ENCODE data around the gene YY1. TPM values are rescaled to one million over a fixed set of nuclear protein-coding genes. Genes with fewer than 3 reads are reported as not detected.
A peak's percentile ranks its signal among the peaks of the same experiment; 100 is the strongest.
"Not testable (repeated sequence)": the region's sequence is repeated elsewhere in the genome, so short reads cannot be mapped to it uniquely, and the experiment has no call there.

YY1 gene
- total RNA-seq, 1 donor from 2014 or later, result 39.7 TPM

- Histone ChIP-seq H3K4me1 (ENCODE audit: control insufficient read depth in 3 of 3, insufficient read depth in 3 of 3, low read length in 3 of 3) (peaks cover 20 to 53% (median 42%) of the 10 kb centered on the region in 3 donors), H3K4me3 (ENCODE audit: low read length in 3 of 3) (no peak overlapping the region), H3K27ac (ENCODE audit: low read depth, low read length) (no peak overlapping the region), H3K36me3 (ENCODE audit: control insufficient read depth in 3 of 3, insufficient read depth in 3 of 3, low read length in 3 of 3) (peaks cover 0 to 2% (median 0%) of the 10 kb centered on the region in 3 donors), H3K9ac (ENCODE audit: low read depth in 1 of 3, low read length in 3 of 3) (no peak overlapping the region), H3K9me3 (ENCODE audit: control insufficient read depth in 3 of 3, low read length in 3 of 3) (no peaks in the 10 kb centered on the region), H3K27me3 (ENCODE audit: control insufficient read depth in 3 of 3, insufficient read depth in 3 of 3, low read length in 3 of 3) (no peaks in the 10 kb centered on the region)
Measured at GRCh38 chr14:100282766-100283419, 43.9 kb downstream of the YY1 start.

GRCh38 chr14:100283436-100283835 is 44.5 kb downstream of the YY1 start:
- not testable (repeated sequence) for H3K27ac ChIP-seq (ENCODE audit: low read depth, low read length)
- peaks cover 20 to 54% (median 43%) of the 10 kb centered on the region in 3 donors for H3K4me1 ChIP-seq (ENCODE audit: control insufficient read depth in 3 of 3, insufficient read depth in 3 of 3, low read length in 3 of 3)

GRCh38 chr14:100283984-100284881 is 45.3 kb downstream of the YY1 start:
- Histone ChIP-seq H3K36me3 (ENCODE audit: control insufficient read depth in 3 of 3, insufficient read depth in 3 of 3, low read length in 3 of 3) (peaks cover 0 to 2% (median 0%) of the 10 kb centered on the region in 3 donors), H3K4me3 (ENCODE audit: low read length in 3 of 3) (no peak overlapping the region), H3K4me1 (ENCODE audit: control insufficient read depth in 3 of 3, insufficient read depth in 3 of 3, low read length in 3 of 3) (peaks cover 25 to 53% (median 42%) of the 10 kb centered on the region in 3 donors), H3K9ac (ENCODE audit: low read depth in 1 of 3, low read length in 3 of 3) (peak overlapping the region; percentile 20 to 92 (median 86)), H3K27me3 (ENCODE audit: control insufficient read depth in 3 of 3, insufficient read depth in 3 of 3, low read length in 3 of 3) (no peaks in the 10 kb centered on the region), H3K9me3 (ENCODE audit: control insufficient read depth in 3 of 3, low read length in 3 of 3) (no peaks in the 10 kb centered on the region), H3K27ac (ENCODE audit: low read depth, low read length) (peak overlapping the region; percentile 84)

More at GRCh38 chr14:100283436-100283835, 44.5 kb downstream of the YY1 start:
- not testable (repeated sequence) for H3K27me3 ChIP-seq (ENCODE audit: control insufficient read depth in 3 of 3, insufficient read depth in 3 of 3, low read length in 3 of 3); H3K9ac ChIP-seq (ENCODE audit: low read depth in 1 of 3, low read length in 3 of 3); H3K36me3 ChIP-seq (ENCODE audit: control insufficient read depth in 3 of 3, insufficient read depth in 3 of 3, low read length in 3 of 3); H3K4me3 ChIP-seq (ENCODE audit: low read length in 3 of 3); H3K9me3 ChIP-seq (ENCODE audit: control insufficient read depth in 3 of 3, low read length in 3 of 3)

GRCh38 chr14:100285021-100285912 is 46.3 kb downstream of the YY1 start:
- Histone ChIP-seq H3K9me3 (ENCODE audit: control insufficient read depth in 3 of 3, low read length in 3 of 3) (no peaks in the 10 kb centered on the region), H3K4me1 (ENCODE audit: control insufficient read depth in 3 of 3, insufficient read depth in 3 of 3, low read length in 3 of 3) (peaks cover 30 to 52% (median 39%) of the 10 kb centered on the region in 3 donors), H3K27me3 (ENCODE audit: control insufficient read depth in 3 of 3, insufficient read depth in 3 of 3, low read length in 3 of 3) (no peaks in the 10 kb centered on the region), H3K9ac (ENCODE audit: low read depth in 1 of 3, low read length in 3 of 3) (peak overlapping the region; percentile 72 to 92 (median 86)), H3K27ac (ENCODE audit: low read depth, low read length) (peak overlapping the region; percentile 84), H3K4me3 (ENCODE audit: low read length in 3 of 3) (peak overlapping the region; percentile 62 to 81 (median 78)), H3K36me3 (ENCODE audit: control insufficient read depth in 3 of 3, insufficient read depth in 3 of 3, low read length in 3 of 3) (peaks cover 0 to 2% (median 0%) of the 10 kb centered on the region in 3 donors)

- Histone ChIP-seq H3K9me3 (ENCODE audit: control insufficient read depth in 3 of 3, low read length in 3 of 3) (no peaks in the 10 kb centered on the region), H3K9ac (ENCODE audit: low read depth in 1 of 3, low read length in 3 of 3) (peak overlapping the region in 2 of 3 donors; percentile 86 to 92), H3K36me3 (ENCODE audit: control insufficient read depth in 3 of 3, insufficient read depth in 3 of 3, low read length in 3 of 3) (peaks cover 0 to 2% (median 2%) of the 10 kb centered on the region in 3 donors), H3K27me3 (ENCODE audit: control insufficient read depth in 3 of 3, insufficient read depth in 3 of 3, low read length in 3 of 3) (no peaks in the 10 kb centered on the region), H3K4me3 (ENCODE audit: low read length in 3 of 3) (peak overlapping the region in 2 of 3 donors; percentile 78 to 81), H3K4me1 (ENCODE audit: control insufficient read depth in 3 of 3, insufficient read depth in 3 of 3, low read length in 3 of 3) (peaks cover 34 to 58% (median 42%) of the 10 kb centered on the region in 3 donors), H3K27ac (ENCODE audit: low read depth, low read length) (peak overlapping the region; percentile 84)
Measured at GRCh38 chr14:100285913-100286400, 47.0 kb downstream of the YY1 start.

- no peaks in the 10 kb centered on the region for H3K27me3 ChIP-seq (ENCODE audit: control insufficient read depth in 3 of 3, insufficient read depth in 3 of 3, low read length in 3 of 3)
- H3K36me3 ChIP-seq (ENCODE audit: control insufficient read depth in 3 of 3, insufficient read depth in 3 of 3, low read length in 3 of 3), result peaks cover 0 to 8% (median 5%) of the 10 kb centered on the region in 3 donors
- H3K27ac ChIP-seq (ENCODE audit: low read depth, low read length), result peak overlapping the region; percentile 47
- H3K4me1 ChIP-seq (ENCODE audit: control insufficient read depth in 3 of 3, insufficient read depth in 3 of 3, low read length in 3 of 3), result peaks cover 28 to 51% (median 36%) of the 10 kb centered on the region in 3 donors
- H3K4me3 ChIP-seq (ENCODE audit: low read length in 3 of 3), result no peak overlapping the region
- peak overlapping the region in 1 of 3 donors; percentile 57 for H3K9ac ChIP-seq (ENCODE audit: low read depth in 1 of 3, low read length in 3 of 3)
- no peaks in the 10 kb centered on the region for H3K9me3 ChIP-seq (ENCODE audit: control insufficient read depth in 3 of 3, low read length in 3 of 3)
Measured at GRCh38 chr14:100286484-100287191, 47.7 kb downstream of the YY1 start.

- Histone ChIP-seq H3K36me3 (ENCODE audit: control insufficient read depth in 3 of 3, insufficient read depth in 3 of 3, low read length in 3 of 3) (peaks cover 3 to 11% (median 8%) of the 10 kb centered on the region in 3 donors), H3K27ac (ENCODE audit: low read depth, low read length) (no peak overlapping the region), H3K4me3 (ENCODE audit: low read length in 3 of 3) (no peak overlapping the region), H3K9ac (ENCODE audit: low read depth in 1 of 3, low read length in 3 of 3) (peak overlapping the region in 1 of 3 donors; percentile 57), H3K4me1 (ENCODE audit: control insufficient read depth in 3 of 3, insufficient read depth in 3 of 3, low read length in 3 of 3) (peaks cover 24 to 47% (median 34%) of the 10 kb centered on the region in 3 donors), H3K9me3 (ENCODE audit: control insufficient read depth in 3 of 3, low read length in 3 of 3) (no peaks in the 10 kb centered on the region), H3K27me3 (ENCODE audit: control insufficient read depth in 3 of 3, insufficient read depth in 3 of 3, low read length in 3 of 3) (no peaks in the 10 kb centered on the region)
Measured at GRCh38 chr14:100287202-100287997, 48.5 kb downstream of the YY1 start.

- not testable (repeated sequence) for H3K27ac ChIP-seq (ENCODE audit: low read depth, low read length); H3K27me3 ChIP-seq (ENCODE audit: control insufficient read depth in 3 of 3, insufficient read depth in 3 of 3, low read length in 3 of 3); H3K9me3 ChIP-seq (ENCODE audit: control insufficient read depth in 3 of 3, low read length in 3 of 3); H3K9ac ChIP-seq (ENCODE audit: low read depth in 1 of 3, low read length in 3 of 3); H3K4me3 ChIP-seq (ENCODE audit: low read length in 3 of 3)
- Histone ChIP-seq H3K4me1 (ENCODE audit: control insufficient read depth in 3 of 3, insufficient read depth in 3 of 3, low read length in 3 of 3) (peaks cover 24 to 47% (median 34%) of the 10 kb centered on the region in 3 donors), H3K36me3 (ENCODE audit: control insufficient read depth in 3 of 3, insufficient read depth in 3 of 3, low read length in 3 of 3) (peaks cover 4 to 14% (median 8%) of the 10 kb centered on the region in 3 donors)
Measured at GRCh38 chr14:100287998-100288295, 49.0 kb downstream of the YY1 start.

Data from skeletal muscle tissue (tissue), 4 donors.